ENCODE data around the gene MPC2.

MPC2 gene

DNA sequence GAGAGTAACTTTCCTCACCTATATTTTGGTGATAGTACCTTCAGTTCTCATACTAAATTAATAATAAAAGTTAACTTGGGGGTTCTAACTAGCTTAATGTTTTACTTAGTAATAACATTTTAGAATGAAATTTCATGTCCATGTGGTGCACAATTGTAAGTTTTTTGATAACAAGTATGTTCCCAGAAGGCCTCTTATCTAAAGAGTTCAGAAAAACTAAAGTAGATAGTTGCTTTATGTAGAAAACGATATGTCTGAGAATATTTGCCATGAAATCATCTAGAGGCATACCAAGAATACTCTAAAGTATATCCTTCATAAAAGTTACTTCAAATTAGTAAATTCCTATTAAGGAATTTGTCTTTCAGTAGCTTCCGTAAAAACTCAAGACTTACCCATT, 12.8 kb downstream of the MPC2 start:
- Histone ChIP-seq H3K36me3 (ENCODE audit: control insufficient read depth in 1 of 2, insufficient read depth in 2 of 2, low read length in 2 of 2) (peaks cover 0 to 4% of the 10 kb centered on the region in 2 donors), H3K4me3 (ENCODE audit: low read depth in 1 of 2, low read length in 2 of 2) (no peak overlapping the region), H3K27ac (ENCODE audit: low read depth, low read length) (no peak overlapping the region), H3K9ac (ENCODE audit: low read depth in 1 of 2, low read length in 2 of 2) (no peak overlapping the region), H3K27me3 (ENCODE audit: control insufficient read depth in 1 of 2, insufficient read depth in 2 of 2, low read length in 2 of 2) (no peaks in the 10 kb centered on the region), H3K9me3 (ENCODE audit: control insufficient read depth in 1 of 2, low read length in 2 of 2) (no peaks in the 10 kb centered on the region), H3K4me1 (ENCODE audit: control insufficient read depth in 1 of 2, insufficient read depth in 2 of 2, low read length in 2 of 2) (peaks cover 15 to 18% of the 10 kb centered on the region in 2 donors)

GRCh38 chr1:167923324-167924056, 13.4 kb downstream of the MPC2 start:
- H3K4me1 ChIP-seq (ENCODE audit: control insufficient read depth in 1 of 2, insufficient read depth in 2 of 2, low read length in 2 of 2), result peaks cover 13 to 19% of the 10 kb centered on the region in 2 donors
- H3K27me3 ChIP-seq (ENCODE audit: control insufficient read depth in 1 of 2, insufficient read depth in 2 of 2, low read length in 2 of 2), result no peaks in the 10 kb centered on the region
- H3K9me3 ChIP-seq (ENCODE audit: control insufficient read depth in 1 of 2, low read length in 2 of 2), result no peaks in the 10 kb centered on the region
- no peak overlapping the region for H3K27ac ChIP-seq (ENCODE audit: low read depth, low read length)
- no peak overlapping the region for H3K9ac ChIP-seq (ENCODE audit: low read depth in 1 of 2, low read length in 2 of 2)
- peaks cover 0 to 4% of the 10 kb centered on the region in 2 donors for H3K36me3 ChIP-seq (ENCODE audit: control insufficient read depth in 1 of 2, insufficient read depth in 2 of 2, low read length in 2 of 2)
- no peak overlapping the region for H3K4me3 ChIP-seq (ENCODE audit: low read depth in 1 of 2, low read length in 2 of 2)

GRCh38 chr1:167922611-167923074, 14.2 kb downstream of the MPC2 start:
- H3K4me3 ChIP-seq (ENCODE audit: low read depth in 1 of 2, low read length in 2 of 2), result no peak overlapping the region
- H3K9me3 ChIP-seq (ENCODE audit: control insufficient read depth in 1 of 2, low read length in 2 of 2), result no peaks in the 10 kb centered on the region
- H3K27ac ChIP-seq (ENCODE audit: low read depth, low read length), result no peak overlapping the region
- H3K36me3 ChIP-seq (ENCODE audit: control insufficient read depth in 1 of 2, insufficient read depth in 2 of 2, low read length in 2 of 2), result peaks cover 0 to 10% of the 10 kb centered on the region in 2 donors
- H3K27me3 ChIP-seq (ENCODE audit: control insufficient read depth in 1 of 2, insufficient read depth in 2 of 2, low read length in 2 of 2), result no peaks in the 10 kb centered on the region
- H3K4me1 ChIP-seq (ENCODE audit: control insufficient read depth in 1 of 2, insufficient read depth in 2 of 2, low read length in 2 of 2), result peaks cover 9 to 22% of the 10 kb centered on the region in 2 donors
- no peak overlapping the region for H3K9ac ChIP-seq (ENCODE audit: low read depth in 1 of 2, low read length in 2 of 2)

DNA sequence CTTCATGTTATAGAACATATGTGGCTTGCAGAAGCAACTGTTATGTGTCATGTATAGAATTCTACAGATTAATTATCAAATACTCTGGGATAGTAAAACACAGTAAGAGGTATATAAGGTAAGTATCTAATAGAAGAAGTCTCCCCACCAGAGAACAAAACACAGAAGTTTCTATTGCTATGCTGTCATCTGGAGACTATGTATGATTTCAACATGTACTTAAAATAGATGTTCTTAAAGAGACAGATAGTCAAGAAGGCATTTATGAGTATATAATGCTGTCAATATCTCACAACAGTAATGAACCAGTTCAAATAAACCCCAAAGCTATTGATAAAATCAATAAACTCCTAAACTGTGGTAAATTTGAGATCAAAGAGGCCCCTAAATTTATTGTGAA, 14.8 kb downstream of the MPC2 start:
- H3K9ac ChIP-seq (ENCODE audit: low read depth in 1 of 2, low read length in 2 of 2), result no peak overlapping the region
- no peak overlapping the region for H3K27ac ChIP-seq (ENCODE audit: low read depth, low read length)
- no peaks in the 10 kb centered on the region for H3K9me3 ChIP-seq (ENCODE audit: control insufficient read depth in 1 of 2, low read length in 2 of 2)
- peaks cover 0 to 10% of the 10 kb centered on the region in 2 donors for H3K36me3 ChIP-seq (ENCODE audit: control insufficient read depth in 1 of 2, insufficient read depth in 2 of 2, low read length in 2 of 2)
- H3K4me1 ChIP-seq (ENCODE audit: control insufficient read depth in 1 of 2, insufficient read depth in 2 of 2, low read length in 2 of 2), result peaks cover 3 to 21% of the 10 kb centered on the region in 2 donors
- H3K4me3 ChIP-seq (ENCODE audit: low read depth in 1 of 2, low read length in 2 of 2), result no peak overlapping the region
- no peaks in the 10 kb centered on the region for H3K27me3 ChIP-seq (ENCODE audit: control insufficient read depth in 1 of 2, insufficient read depth in 2 of 2, low read length in 2 of 2)

DNA sequence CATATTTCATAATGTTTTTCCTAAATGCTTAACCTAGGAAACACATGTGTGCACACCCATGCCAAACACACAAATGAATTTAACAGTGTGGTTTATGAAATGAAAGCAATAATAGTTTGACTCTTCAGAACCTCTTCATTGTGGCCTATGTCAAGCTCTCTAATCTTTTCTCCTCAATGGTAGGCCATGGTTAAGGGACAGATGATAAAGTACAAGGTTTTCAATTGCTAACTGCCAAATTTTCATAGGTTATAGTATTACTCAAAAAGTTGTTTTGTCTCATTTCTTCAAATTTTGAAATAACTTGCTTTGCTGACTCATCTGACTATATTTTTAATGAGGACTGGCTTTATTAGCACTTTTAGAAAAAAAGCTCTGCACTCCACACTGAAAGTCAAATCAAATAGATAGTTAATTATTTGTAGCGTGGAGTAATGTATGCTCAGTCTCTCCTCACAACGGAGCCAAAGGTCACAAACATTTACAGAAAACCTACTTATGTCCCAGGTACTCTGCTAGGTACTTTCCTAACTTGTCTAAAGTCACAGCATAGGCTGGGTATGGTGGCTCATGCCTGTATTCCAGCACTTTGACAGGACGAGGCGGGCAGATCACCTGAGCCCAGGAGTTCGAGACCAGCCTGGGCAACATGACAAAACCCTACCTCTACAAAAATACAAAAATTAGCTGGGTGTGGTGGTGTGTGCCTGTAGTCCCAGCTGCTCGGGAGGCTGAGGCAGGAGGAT, 19.9 kb downstream of the MPC2 start:
- H3K4me3 ChIP-seq (ENCODE audit: low read depth in 1 of 2, low read length in 2 of 2), result no peak overlapping the region
- no peak overlapping the region for H3K27ac ChIP-seq (ENCODE audit: low read depth, low read length)
- peaks cover 0 to 14% of the 10 kb centered on the region in 2 donors for H3K4me1 ChIP-seq (ENCODE audit: control insufficient read depth in 1 of 2, insufficient read depth in 2 of 2, low read length in 2 of 2)
- no peaks in the 10 kb centered on the region for H3K9me3 ChIP-seq (ENCODE audit: control insufficient read depth in 1 of 2, low read length in 2 of 2)
- peaks cover 0 to 18% of the 10 kb centered on the region in 2 donors for H3K36me3 ChIP-seq (ENCODE audit: control insufficient read depth in 1 of 2, insufficient read depth in 2 of 2, low read length in 2 of 2)
- no peaks in the 10 kb centered on the region for H3K27me3 ChIP-seq (ENCODE audit: control insufficient read depth in 1 of 2, insufficient read depth in 2 of 2, low read length in 2 of 2)
- H3K9ac ChIP-seq (ENCODE audit: low read depth in 1 of 2, low read length in 2 of 2), result no peak overlapping the region

- H3K4me1 ChIP-seq (ENCODE audit: control insufficient read depth in 1 of 2, insufficient read depth in 2 of 2, low read length in 2 of 2), result peaks cover under 1 to 14% of the 10 kb centered on the region in 2 donors
- no peak overlapping the region for H3K9ac ChIP-seq (ENCODE audit: low read depth in 1 of 2, low read length in 2 of 2)
- no peaks in the 10 kb centered on the region for H3K9me3 ChIP-seq (ENCODE audit: control insufficient read depth in 1 of 2, low read length in 2 of 2)
- H3K4me3 ChIP-seq (ENCODE audit: low read depth in 1 of 2, low read length in 2 of 2), result no peak overlapping the region
- no peak overlapping the region for H3K27ac ChIP-seq (ENCODE audit: low read depth, low read length)
- peaks cover 0 to 18% of the 10 kb centered on the region in 2 donors for H3K36me3 ChIP-seq (ENCODE audit: control insufficient read depth in 1 of 2, insufficient read depth in 2 of 2, low read length in 2 of 2)
- no peaks in the 10 kb centered on the region for H3K27me3 ChIP-seq (ENCODE audit: control insufficient read depth in 1 of 2, insufficient read depth in 2 of 2, low read length in 2 of 2)
Observed at GRCh38 chr1:167915569-167915968, 21.3 kb downstream of the MPC2 start.

- no peaks in the 10 kb centered on the region for H3K27me3 ChIP-seq (ENCODE audit: control insufficient read depth in 1 of 2, insufficient read depth in 2 of 2, low read length in 2 of 2)
- H3K4me3 ChIP-seq (ENCODE audit: low read depth in 1 of 2, low read length in 2 of 2), result no peak within 1 kb of the TSS
- peaks cover 3 to 11% of the 10 kb centered on the region in 2 donors for H3K4me1 ChIP-seq (ENCODE audit: control insufficient read depth in 1 of 2, insufficient read depth in 2 of 2, low read length in 2 of 2)
- H3K27ac ChIP-seq (ENCODE audit: low read depth, low read length), result no peak within 1 kb of the TSS
- peaks cover 0 to 18% of the 10 kb centered on the region in 2 donors for H3K36me3 ChIP-seq (ENCODE audit: control insufficient read depth in 1 of 2, insufficient read depth in 2 of 2, low read length in 2 of 2)
- H3K9me3 ChIP-seq (ENCODE audit: control insufficient read depth in 1 of 2, low read length in 2 of 2), result peaks cover 6 to 8% of the 10 kb centered on the region in 2 donors
- no peak within 1 kb of the TSS for H3K9ac ChIP-seq (ENCODE audit: low read depth in 1 of 2, low read length in 2 of 2)
Observed at GRCh38 chr1:167913895-167914496, 22.9 kb downstream of the MPC2 start, which contains the start of gene ADCY10. TSS of gene ADCY10 (minus strand) at chr1:167914134. CDS start at chr1:167905140, 8,994 bp downstream.

- Histone ChIP-seq H3K9me3 (ENCODE audit: control insufficient read depth in 1 of 2, low read length in 2 of 2) (peaks cover 6 to 8% of the 10 kb centered on the region in 2 donors), H3K4me1 (ENCODE audit: control insufficient read depth in 1 of 2, insufficient read depth in 2 of 2, low read length in 2 of 2) (peaks cover 3 to 5% of the 10 kb centered on the region in 2 donors), H3K27me3 (ENCODE audit: control insufficient read depth in 1 of 2, insufficient read depth in 2 of 2, low read length in 2 of 2) (no peaks in the 10 kb centered on the region), H3K36me3 (ENCODE audit: control insufficient read depth in 1 of 2, insufficient read depth in 2 of 2, low read length in 2 of 2) (peaks cover 0 to 12% of the 10 kb centered on the region in 2 donors), H3K9ac (ENCODE audit: low read depth in 1 of 2, low read length in 2 of 2) (no peak overlapping the region), H3K27ac (ENCODE audit: low read depth, low read length) (no peak overlapping the region), H3K4me3 (ENCODE audit: low read depth in 1 of 2, low read length in 2 of 2) (no peak overlapping the region)
Observed at GRCh38 chr1:167912294-167912693, 24.6 kb downstream of the MPC2 start.

GRCh38 chr1:167911413-167911812, 25.5 kb downstream of the MPC2 start:
- H3K9me3 ChIP-seq (ENCODE audit: control insufficient read depth in 1 of 2, low read length in 2 of 2), result peaks cover 6 to 8% of the 10 kb centered on the region in 2 donors
- no peak overlapping the region for H3K9ac ChIP-seq (ENCODE audit: low read depth in 1 of 2, low read length in 2 of 2)
- H3K27ac ChIP-seq (ENCODE audit: low read depth, low read length), result no peak overlapping the region
- peaks cover 0 to 12% of the 10 kb centered on the region in 2 donors for H3K36me3 ChIP-seq (ENCODE audit: control insufficient read depth in 1 of 2, insufficient read depth in 2 of 2, low read length in 2 of 2)
- H3K4me3 ChIP-seq (ENCODE audit: low read depth in 1 of 2, low read length in 2 of 2), result peak overlapping the region in 1 of 2 donors; percentile 11
- no peaks in the 10 kb centered on the region for H3K27me3 ChIP-seq (ENCODE audit: control insufficient read depth in 1 of 2, insufficient read depth in 2 of 2, low read length in 2 of 2)
- peaks cover under 1 to 3% of the 10 kb centered on the region in 2 donors for H3K4me1 ChIP-seq (ENCODE audit: control insufficient read depth in 1 of 2, insufficient read depth in 2 of 2, low read length in 2 of 2)

- Histone ChIP-seq H3K4me1 (ENCODE audit: control insufficient read depth in 1 of 2, insufficient read depth in 2 of 2, low read length in 2 of 2) (peaks cover 0 to 3% of the 10 kb centered on the region in 2 donors), H3K27ac (ENCODE audit: low read depth, low read length) (no peak overlapping the region), H3K4me3 (ENCODE audit: low read depth in 1 of 2, low read length in 2 of 2) (no peak overlapping the region), H3K9ac (ENCODE audit: low read depth in 1 of 2, low read length in 2 of 2) (no peak overlapping the region), H3K36me3 (ENCODE audit: control insufficient read depth in 1 of 2, insufficient read depth in 2 of 2, low read length in 2 of 2) (peaks cover 0 to 8% of the 10 kb centered on the region in 2 donors), H3K27me3 (ENCODE audit: control insufficient read depth in 1 of 2, insufficient read depth in 2 of 2, low read length in 2 of 2) (no peaks in the 10 kb centered on the region), H3K9me3 (ENCODE audit: control insufficient read depth in 1 of 2, low read length in 2 of 2) (peaks cover 6 to 8% of the 10 kb centered on the region in 2 donors)
Observed at GRCh38 chr1:167910530-167910929, 26.3 kb downstream of the MPC2 start.

Data from duodenal mucosa (tissue), 2 donors.